AG10803 (cell line): ENCODE results near the gene REEP3.
"Not testable (repeated sequence)": the region's sequence is repeated elsewhere in the genome, so short reads cannot be mapped to it uniquely, and the experiment has no call there.

Experiments used
- DNase-seq: peaks from one replicate; pipeline ENCODE4 v3.0.0; 2010; ENCODE audit warnings: low read depth
- H3K4me3 ChIP-seq: 2 replicates; pipeline ENCODE4 v1.5.1; 2011; ENCODE audit warnings: mild to moderate bottlenecking, low read length, control low read depth
- CTCF ChIP-seq: conservative IDR thresholded peaks from 2 replicates; pipeline ENCODE4 v1.5.1; 2011; ENCODE audit warnings: mild to moderate bottlenecking, low read length, control low read depth, inconsistent platforms

REEP3 gene

GRCh38 chr10:63646491-63646890, 125.3 kb downstream of the REEP3 start:
- DNase-seq: no peak
- TF ChIP-seq CTCF: no peak
- H3K4me3 ChIP-seq: no peak overlapping the region

- H3K4me3 ChIP-seq: no peak overlapping the region
- no peak for DNase-seq
- TF ChIP-seq CTCF: no peak
Observed at GRCh38 chr10:63651864-63652263, 130.7 kb downstream of the REEP3 start.

GRCh38 chr10:63653747-63654146, 132.5 kb downstream of the REEP3 start:
- TF ChIP-seq CTCF: no peak
- no peak for DNase-seq
- no peak overlapping the region for H3K4me3 ChIP-seq

- H3K4me3 ChIP-seq: no peak overlapping the region
- no peak for DNase-seq
Observed at GRCh38 chr10:63657761-63658160, 136.6 kb downstream of the REEP3 start.

GRCh38 chr10:63660941-63661340, 139.7 kb downstream of the REEP3 start:
- H3K4me3 ChIP-seq, DNase-seq: not testable (repeated sequence)

More at GRCh38 chr10:63657761-63658160, 136.6 kb downstream of the REEP3 start:
- TF ChIP-seq CTCF: no peak

GRCh38 chr10:63661347-63661746, 140.1 kb downstream of the REEP3 start:
- H3K4me3 ChIP-seq: no peak overlapping the region
- DNase-seq: no peak
- no peak for TF ChIP-seq CTCF

GRCh38 chr10:63664341-63664885, 143.2 kb downstream of the REEP3 start:
- TF ChIP-seq CTCF: no peak
- H3K4me3 ChIP-seq: no peak overlapping the region
- no peak for DNase-seq

- not testable (repeated sequence) for H3K4me3 ChIP-seq, DNase-seq
Observed at GRCh38 chr10:63665006-63665580, 143.9 kb downstream of the REEP3 start.
